ENCODE data around the gene PKIG. TPM values are rescaled to one million over a fixed set of nuclear protein-coding genes. Genes with fewer than 3 reads are reported as not detected.

Gene PKIG
- total and polyA plus RNA-seq, 9 of the 15 experiments (the other 6 are each of a cell fraction or from before 2014, with no cell fraction given), result 0.13 to 7.0 (median 4.7) TPM

DNA sequence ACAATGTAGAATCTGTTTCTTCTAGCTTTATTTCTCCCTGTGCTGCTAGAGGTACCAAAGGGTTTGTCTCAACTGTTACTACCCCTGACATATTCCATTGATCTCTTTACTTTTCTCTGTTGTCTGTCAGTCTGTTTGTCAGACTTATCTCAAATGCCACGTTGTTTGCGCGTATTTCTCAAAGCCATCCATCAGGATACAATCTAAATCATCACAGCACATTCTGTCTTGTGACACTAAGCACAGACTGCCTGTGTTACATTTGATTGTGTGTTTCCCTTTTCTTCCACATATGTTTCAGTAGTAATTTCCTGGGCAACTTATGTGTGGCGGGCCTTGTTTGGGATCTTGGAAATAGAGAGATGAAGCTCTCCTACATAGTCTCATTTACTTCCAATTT, 30.3 kb upstream of the PKIG start (continued):
- TF ChIP-seq, protein P1, sequence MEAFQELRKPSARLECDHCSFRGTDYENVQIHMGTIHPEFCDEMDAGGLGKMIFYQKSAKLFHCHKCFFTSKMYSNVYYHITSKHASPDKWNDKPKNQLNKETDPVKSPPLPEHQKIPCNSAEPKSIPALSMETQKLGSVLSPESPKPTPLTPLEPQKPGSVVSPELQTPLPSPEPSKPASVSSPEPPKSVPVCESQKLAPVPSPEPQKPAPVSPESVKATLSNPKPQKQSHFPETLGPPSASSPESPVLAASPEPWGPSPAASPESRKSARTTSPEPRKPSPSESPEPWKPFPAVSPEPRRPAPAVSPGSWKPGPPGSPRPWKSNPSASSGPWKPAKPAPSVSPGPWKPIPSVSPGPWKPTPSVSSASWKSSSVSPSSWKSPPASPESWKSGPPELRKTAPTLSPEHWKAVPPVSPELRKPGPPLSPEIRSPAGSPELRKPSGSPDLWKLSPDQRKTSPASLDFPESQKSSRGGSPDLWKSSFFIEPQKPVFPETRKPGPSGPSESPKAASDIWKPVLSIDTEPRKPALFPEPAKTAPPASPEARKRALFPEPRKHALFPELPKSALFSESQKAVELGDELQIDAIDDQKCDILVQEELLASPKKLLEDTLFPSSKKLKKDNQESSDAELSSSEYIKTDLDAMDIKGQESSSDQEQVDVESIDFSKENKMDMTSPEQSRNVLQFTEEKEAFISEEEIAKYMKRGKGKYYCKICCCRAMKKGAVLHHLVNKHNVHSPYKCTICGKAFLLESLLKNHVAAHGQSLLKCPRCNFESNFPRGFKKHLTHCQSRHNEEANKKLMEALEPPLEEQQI (IDR thresholded peaks at IDR 0.05), result no peak
- TF ChIP-seq KLF16 (IDR thresholded peaks at IDR 0.05), result peak; percentile 49; the same call in 1 of the 2 replicates
- TF ChIP-seq CBFA2T3 (IDR thresholded peaks at IDR 0.05), result peak; percentile 92
- no peak for TF ChIP-seq MAFG (tag; conservative IDR thresholded peaks at IDR 0.05)
- TF ChIP-seq BRCA1 (IDR thresholded peaks at IDR 0.05), result no peak
- no peak for TF ChIP-seq BRCA1 (CRISPR knock-in tag; IDR thresholded peaks at IDR 0.05)
- TF ChIP-seq GTF2A2 (tag; IDR thresholded peaks at IDR 0.05), result no peak
- TF ChIP-seq, protein P2, sequence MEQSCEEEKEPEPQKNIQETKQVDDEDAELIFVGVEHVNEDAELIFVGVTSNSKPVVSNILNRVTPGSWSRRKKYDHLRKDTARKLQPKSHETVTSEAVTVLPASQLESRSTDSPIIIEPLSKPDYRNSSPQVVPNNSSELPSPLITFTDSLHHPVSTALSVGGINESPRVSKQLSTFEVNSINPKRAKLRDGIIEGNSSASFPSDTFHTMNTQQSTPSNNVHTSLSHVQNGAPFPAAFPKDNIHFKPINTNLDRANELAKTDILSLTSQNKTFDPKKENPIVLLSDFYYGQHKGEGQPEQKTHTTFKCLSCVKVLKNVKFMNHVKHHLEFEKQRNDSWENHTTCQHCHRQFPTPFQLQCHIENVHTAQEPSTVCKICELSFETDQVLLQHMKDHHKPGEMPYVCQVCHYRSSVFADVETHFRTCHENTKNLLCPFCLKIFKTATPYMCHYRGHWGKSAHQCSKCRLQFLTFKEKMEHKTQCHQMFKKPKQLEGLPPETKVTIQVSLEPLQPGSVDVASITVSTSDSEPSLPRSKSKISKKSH (CRISPR knock-in tag; IDR thresholded peaks at IDR 0.05), result no peak
- TF ChIP-seq, protein P3, sequence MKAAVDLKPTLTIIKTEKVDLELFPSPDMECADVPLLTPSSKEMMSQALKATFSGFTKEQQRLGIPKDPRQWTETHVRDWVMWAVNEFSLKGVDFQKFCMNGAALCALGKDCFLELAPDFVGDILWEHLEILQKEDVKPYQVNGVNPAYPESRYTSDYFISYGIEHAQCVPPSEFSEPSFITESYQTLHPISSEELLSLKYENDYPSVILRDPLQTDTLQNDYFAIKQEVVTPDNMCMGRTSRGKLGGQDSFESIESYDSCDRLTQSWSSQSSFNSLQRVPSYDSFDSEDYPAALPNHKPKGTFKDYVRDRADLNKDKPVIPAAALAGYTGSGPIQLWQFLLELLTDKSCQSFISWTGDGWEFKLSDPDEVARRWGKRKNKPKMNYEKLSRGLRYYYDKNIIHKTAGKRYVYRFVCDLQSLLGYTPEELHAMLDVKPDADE (conservative IDR thresholded peaks at IDR 0.05; ENCODE audit: control insufficient read depth, low read depth, low read length), result no peak
- no peak for TF ChIP-seq ZNF668 (CRISPR knock-in tag; IDR thresholded peaks at IDR 0.05)
- TF ChIP-seq, protein P4, sequence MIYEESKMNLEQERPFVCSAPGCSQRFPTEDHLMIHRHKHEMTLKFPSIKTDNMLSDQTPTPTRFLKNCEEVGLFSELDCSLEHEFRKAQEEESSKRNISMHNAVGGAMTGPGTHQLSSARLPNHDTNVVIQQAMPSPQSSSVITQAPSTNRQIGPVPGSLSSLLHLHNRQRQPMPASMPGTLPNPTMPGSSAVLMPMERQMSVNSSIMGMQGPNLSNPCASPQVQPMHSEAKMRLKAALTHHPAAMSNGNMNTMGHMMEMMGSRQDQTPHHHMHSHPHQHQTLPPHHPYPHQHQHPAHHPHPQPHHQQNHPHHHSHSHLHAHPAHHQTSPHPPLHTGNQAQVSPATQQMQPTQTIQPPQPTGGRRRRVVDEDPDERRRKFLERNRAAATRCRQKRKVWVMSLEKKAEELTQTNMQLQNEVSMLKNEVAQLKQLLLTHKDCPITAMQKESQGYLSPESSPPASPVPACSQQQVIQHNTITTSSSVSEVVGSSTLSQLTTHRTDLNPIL (CRISPR knock-in tag; IDR thresholded peaks at IDR 0.05), result no peak
- no peak for TF ChIP-seq HDGF (IDR thresholded peaks at IDR 0.05)
- no peak for TF ChIP-seq CAMTA2 (CRISPR knock-in tag; conservative IDR thresholded peaks at IDR 0.05)
- TF ChIP-seq CC2D1A (IDR thresholded peaks at IDR 0.05), result no peak

Data from K562 (cell line).